Upper lobe of right lung (tissue), 1 donor: ENCODE data around the gene DOC2B. TPM values are rescaled to one million over a fixed set of nuclear protein-coding genes. Genes with fewer than 3 reads are reported as not detected.

ENCODE experiments used
- ATAC-seq: fragments of 200-7000 bp; cut with Tn5 transposase; one replicate; pipeline ENCODE4 v1.9.1; 2020; ENCODE audit warnings: mild to moderate bottlenecking, moderate library complexity
- DNase-seq: peaks from one replicate; pipeline ENCODE4 v3.0.0-alpha.2; 2020
- H3K27ac ChIP-seq: fragments of 200-600 bp; one replicate; pipeline ENCODE4 v1.8.0; 2022
- H3K27me3 ChIP-seq: fragments of 200-600 bp; one replicate; pipeline ENCODE4 v1.8.0; 2022; ENCODE audit warnings: mild to moderate bottlenecking
- H3K36me3 ChIP-seq: fragments of 200-600 bp; one replicate; pipeline ENCODE4 v1.8.0; 2022
- H3K4me1 ChIP-seq: fragments of 200-600 bp; one replicate; pipeline ENCODE4 v1.8.0; 2022
- H3K4me3 ChIP-seq: fragments of 200-600 bp; one replicate; pipeline ENCODE4 v1.8.0; 2022; ENCODE audit warnings: mild to moderate bottlenecking
- H3K9me3 ChIP-seq: fragments of 200-600 bp; one replicate; pipeline ENCODE4 v1.8.0; 2022
- CTCF ChIP-seq: fragments of 200-600 bp; IDR thresholded peaks from one replicate; pipeline ENCODE4 v1.8.0; 2022; ENCODE audit warnings: antibody characterized with exemption
- intact Hi-C: fragments of 100-400 bp; cut with DNase I; formaldehyde crosslinking; loops from one replicate; pipeline ENCODE4 v1.11.0; 2022
- total RNA-seq: library from RNA; stranded (reverse); fragmentation: NEBNext Ultra II Directional; extraction: Animal tissue kit (Norgen Biotek cat#: 25700); gene quantifications from one replicate; pipeline ENCODE4 v1.2.1, GENCODE V29; 2021
- donor health status: DM: no; HTN: yes; CAD: no; lungs with severe emphysema.

Gene DOC2B
- total RNA-seq, 1 donor from 2014 or later = 13.7 TPM

DNA sequence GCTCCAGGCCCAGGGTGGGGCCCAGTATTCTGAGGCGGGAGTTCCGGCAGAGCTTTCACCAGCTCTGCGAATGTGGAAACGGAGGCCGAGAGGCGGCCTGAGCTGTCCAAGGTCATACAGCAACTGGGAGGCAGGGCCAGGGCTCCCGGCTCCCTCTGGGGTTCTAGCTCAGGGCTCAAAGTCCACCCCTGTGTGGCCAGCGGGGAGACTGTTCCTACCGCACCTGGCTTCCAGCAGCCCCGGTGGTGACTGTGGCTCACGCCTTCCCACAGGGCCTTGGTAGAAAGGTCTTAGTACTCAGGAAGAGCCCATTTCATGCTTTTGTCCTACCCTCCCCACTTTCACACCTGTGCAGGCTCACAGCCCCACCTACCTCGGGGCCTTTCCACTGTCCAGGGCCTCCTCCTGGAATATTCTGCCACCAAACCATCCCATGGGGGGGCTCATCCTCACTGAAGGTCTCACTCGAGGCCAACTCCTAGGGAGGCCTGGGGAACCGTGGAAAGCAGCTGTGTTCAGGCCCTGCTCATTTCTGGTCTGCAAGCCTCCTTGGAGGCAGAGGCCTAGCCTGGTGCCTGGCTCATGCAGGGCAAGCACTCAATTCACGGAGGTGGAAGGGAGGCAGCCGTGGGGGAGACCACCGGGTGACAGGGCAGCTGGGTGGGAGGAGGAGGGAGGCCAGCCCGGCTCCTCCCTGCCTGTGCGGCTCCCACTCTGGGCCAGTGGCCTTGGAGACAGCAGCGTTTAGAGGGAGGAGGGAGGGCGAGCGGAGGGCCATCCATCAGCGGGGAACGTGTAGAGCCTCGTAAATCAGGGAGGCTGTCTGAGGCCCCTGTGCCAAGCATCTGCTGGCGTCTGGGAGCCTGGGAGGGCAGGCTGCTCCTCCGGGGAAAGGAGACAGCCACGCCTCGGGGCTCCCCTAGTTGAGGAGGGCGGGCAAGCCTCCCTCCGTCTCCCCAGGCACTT is 12.7 kb upstream of the DOC2B start:
- no peaks in the 10 kb centered on the region for H3K9me3 ChIP-seq
- intact Hi-C loops = no loop called here

GRCh38 chr17:193426-193810 is 12.0 kb upstream of the DOC2B start:
- H3K4me3 ChIP-seq = no peak overlapping the region
- H3K9me3 ChIP-seq = no peaks in the 10 kb centered on the region
- H3K27ac ChIP-seq = no peak overlapping the region
- no peaks in the 10 kb centered on the region for H3K36me3 ChIP-seq
- no peak for DNase-seq
- peaks cover 4% of the 10 kb centered on the region for H3K27me3 ChIP-seq
- H3K4me1 ChIP-seq = no peaks in the 10 kb centered on the region
- intact Hi-C loops = no loop called here
- ATAC-seq = no peak
- no peak for TF ChIP-seq CTCF

More for the DNA sequence above, 12.7 kb upstream of the DOC2B start:
- H3K36me3 ChIP-seq = no peaks in the 10 kb centered on the region
- DNase-seq (no peak), ATAC-seq (peak; percentile 33)
- no peak overlapping the region for H3K4me3 ChIP-seq
- no peak for TF ChIP-seq CTCF
- H3K27me3 ChIP-seq = peaks cover 1% of the 10 kb centered on the region
- no peak overlapping the region for H3K27ac ChIP-seq
- H3K4me1 ChIP-seq = no peaks in the 10 kb centered on the region

DNA sequence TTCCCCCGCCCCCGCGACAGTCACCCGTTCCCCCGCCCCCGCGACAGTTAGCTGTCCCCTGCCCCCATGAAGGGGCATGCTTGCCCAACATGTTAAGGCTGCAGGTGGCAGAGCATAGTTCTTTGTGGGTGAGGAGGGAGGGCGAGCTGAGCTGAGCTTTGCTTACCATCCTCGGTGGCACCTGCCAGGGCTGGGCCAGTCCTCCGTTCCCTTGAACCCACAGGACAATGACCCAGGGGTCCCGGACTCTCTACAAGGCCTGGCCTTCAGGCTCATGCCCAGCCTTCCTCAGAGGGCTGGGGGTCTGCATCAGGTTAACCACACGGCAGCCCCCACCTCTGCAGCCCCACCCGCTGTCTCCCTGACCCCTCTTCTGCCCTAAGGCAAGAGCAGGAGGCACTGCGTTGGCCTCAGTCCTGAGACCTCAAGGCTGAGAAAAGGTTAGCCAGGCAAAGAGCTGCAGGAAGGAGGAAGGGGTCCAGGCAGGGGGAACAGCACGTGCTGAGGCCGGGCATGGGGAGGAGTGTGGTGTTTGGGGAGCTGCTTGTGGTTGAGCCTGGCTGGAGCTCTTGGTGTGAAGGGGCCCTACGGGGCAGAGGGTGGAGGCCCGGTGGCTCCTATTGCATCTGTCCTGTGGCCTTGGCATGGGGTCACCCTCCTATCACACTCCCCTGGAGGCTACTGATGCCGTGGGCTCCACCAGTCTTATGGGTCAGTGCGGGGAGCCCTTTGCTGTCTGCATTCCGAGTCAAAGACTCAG is 11.4 kb upstream of the DOC2B start:
- Histone ChIP-seq H3K27ac (no peak overlapping the region), H3K36me3 (no peaks in the 10 kb centered on the region), H3K4me1 (no peaks in the 10 kb centered on the region), H3K27me3 (peaks cover 4% of the 10 kb centered on the region), H3K4me3 (no peak overlapping the region), H3K9me3 (no peaks in the 10 kb centered on the region)
- intact Hi-C loops = no loop called here
- ATAC-seq (peak; percentile 21), DNase-seq (no peak)
- no peak for TF ChIP-seq CTCF

GRCh38 chr17:189444-189843 is 8.0 kb upstream of the DOC2B start:
- no peaks in the 10 kb centered on the region for H3K4me1 ChIP-seq
- H3K27me3 ChIP-seq = peaks cover 4% of the 10 kb centered on the region
- H3K36me3 ChIP-seq = no peaks in the 10 kb centered on the region
- H3K27ac ChIP-seq = no peak overlapping the region
- no peak for DNase-seq
- no peak for ATAC-seq
- no peak overlapping the region for H3K4me3 ChIP-seq
- TF ChIP-seq CTCF = no peak
- intact Hi-C loops = no loop called here
- H3K9me3 ChIP-seq = no peaks in the 10 kb centered on the region

DNA sequence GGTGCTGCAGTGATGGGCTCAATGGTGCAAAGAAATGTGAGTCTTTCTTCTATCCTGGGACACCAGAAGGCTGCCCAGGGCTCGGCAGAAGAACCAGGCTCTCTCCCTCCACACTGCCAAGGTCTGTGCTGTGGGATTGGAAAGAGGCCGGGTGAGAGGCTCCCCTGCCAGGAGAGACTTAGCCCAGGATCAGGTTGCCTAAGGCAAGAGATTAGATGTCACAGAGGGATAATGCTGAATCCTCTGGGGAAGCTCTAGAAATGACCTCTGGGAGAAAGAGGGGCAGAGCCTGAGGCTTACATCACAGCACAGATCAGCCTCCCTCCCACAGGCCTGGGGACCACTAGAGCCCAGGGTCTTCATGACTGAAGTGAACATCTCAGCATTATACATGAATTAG is 5.7 kb upstream of the DOC2B start:
- Histone ChIP-seq H3K9me3 (no peaks in the 10 kb centered on the region), H3K27ac (no peak overlapping the region), H3K4me1 (no peaks in the 10 kb centered on the region), H3K36me3 (no peaks in the 10 kb centered on the region), H3K4me3 (no peak overlapping the region), H3K27me3 (peaks cover 4% of the 10 kb centered on the region)
- intact Hi-C loops = no loop called here
- no peak for TF ChIP-seq CTCF
- DNase-seq (no peak), ATAC-seq (no peak)
